Prostate gland (tissue), 2 donors: ENCODE data around the gene MCC. TPM values are rescaled to one million over a fixed set of nuclear protein-coding genes. Genes with fewer than 3 reads are reported as not detected.

Source experiments
- DNase-seq: peaks from one replicate; pipeline ENCODE4 v3.0.0-alpha.2; 2019; ENCODE audit warnings: low spot score
- H3K27ac ChIP-seq, 2 donors: fragments of 200-600 bp; sonication (generic); 2 replicates each; pipeline ENCODE4 v1.5.1; 2017 to 2019
- H3K27me3 ChIP-seq: fragments of 200-600 bp; sonication (generic); replicated peaks from 2 replicates; pipeline ENCODE4 v1.5.1; 2019; ENCODE audit not compliant: insufficient read depth
- H3K36me3 ChIP-seq, 2 donors: fragments of 200-600 bp; sonication (generic); 1 replicate in 1 of 2; 2 replicates in 1 of 2; pipeline versions ENCODE4 v1.5.1 to v1.8.1; 2017 to 2019
- H3K4me1 ChIP-seq: fragments of 200-600 bp; sonication (generic); replicated peaks from 2 replicates; pipeline ENCODE4 v1.5.1; 2019
- H3K4me3 ChIP-seq, 2 donors: fragments of 200-600 bp; sonication (generic); 2 replicates each; pipeline ENCODE4 v1.5.1; 2017 to 2019
- H3K9me3 ChIP-seq: fragments of 200-600 bp; sonication (generic); 2 replicates; pipeline ENCODE4 v1.5.1; 2017
- CTCF ChIP-seq, 4 experiments: fragments of 200-600 bp in 2 of 4; fragments of 450-650 bp in 2 of 4; sonication (generic) in 2 of 4; IDR thresholded peaks; 1 replicate in 3 of 4; 2 replicates in 1 of 4; pipeline ENCODE4 v1.5.1; 2016 to 2019; ENCODE audit warnings: antibody characterized with exemption in 4 of 4, mild to moderate bottlenecking in 2 of 4, moderate library complexity in 2 of 4
- POLR2A ChIP-seq: fragments of 450-650 bp; IDR thresholded peaks from one replicate; pipeline ENCODE4 v1.6.1; 2016; ENCODE audit warnings: antibody characterized with exemption, mild to moderate bottlenecking
- POLR2AphosphoS5 ChIP-seq: sonication (generic); formaldehyde crosslinking; IDR thresholded peaks from one replicate; pipeline ENCODE4 v1.6.1; 2017; ENCODE audit warnings: antibody characterized with exemption
- WGBS: methylation state at CpG from one replicate; pipeline ENCODE4 v1.1.5; 2018; 5-methylcytosine and 5-hydroxymethylcytosine counted together
- intact Hi-C: fragments of 100-400 bp; cut with DNase I; formaldehyde crosslinking; loops from one replicate; pipeline ENCODE4 v1.14.2; 2022
- total RNA-seq, 2 donors: library from RNA; depleted of rRNA; stranded (reverse); fragments of >200 nt; gene quantifications; one replicate each; pipeline ENCODE4 v1.1.0, GENCODE V29; 2016

Gene MCC
- total RNA-seq, 2 donors from 2014 or later, result 41.5 to 54.1 TPM

GRCh38 chr5:113038714-113039113 is 449.5 kb downstream of the MCC start:
- Histone ChIP-seq H3K4me1 (no peaks in the 10 kb centered on the region), H3K27ac (no peak overlapping the region), H3K4me3 (no peak overlapping the region), H3K36me3 (no peaks in the 10 kb centered on the region), H3K9me3 (no peaks in the 10 kb centered on the region), H3K27me3 (no peaks in the 10 kb centered on the region)
- 89% methylated on average over 9 of the region's 9 CpGs for WGBS
- DNase-seq, result no peak
- intact Hi-C loops, result no loop called here
- no peak for TF ChIP-seq CTCF (IDR thresholded peaks at IDR 0.05)
- TF ChIP-seq POLR2A, result no peak
- no peak for TF ChIP-seq POLR2AphosphoS5

- intact Hi-C loops, result no loop called here
- H3K36me3 ChIP-seq, result no peaks in the 10 kb centered on the region
- WGBS, result 100% methylated on average over 1 of the region's 1 CpG
- H3K27me3 ChIP-seq, result no peaks in the 10 kb centered on the region
- no peak for TF ChIP-seq POLR2A
- no peak for TF ChIP-seq CTCF (IDR thresholded peaks at IDR 0.05)
- no peak for TF ChIP-seq POLR2AphosphoS5
- no peak overlapping the region for H3K27ac ChIP-seq
- no peak for DNase-seq
- no peak overlapping the region for H3K4me3 ChIP-seq
- H3K9me3 ChIP-seq, result no peaks in the 10 kb centered on the region
- no peaks in the 10 kb centered on the region for H3K4me1 ChIP-seq
Observed at GRCh38 chr5:113038136-113038535, 450.1 kb downstream of the MCC start.

GRCh38 chr5:113036826-113037225 is 451.4 kb downstream of the MCC start:
- WGBS, result 89% methylated on average over 1 of the region's 1 CpG
- TF ChIP-seq POLR2A (no peak), POLR2AphosphoS5 (no peak), CTCF (IDR thresholded peaks at IDR 0.05) (no peak)
- H3K27me3 ChIP-seq, result no peaks in the 10 kb centered on the region

GRCh38 chr5:113036321-113036720 is 451.9 kb downstream of the MCC start:
- Histone ChIP-seq H3K27me3 (no peaks in the 10 kb centered on the region), H3K36me3 (no peaks in the 10 kb centered on the region), H3K4me3 (no peak overlapping the region), H3K9me3 (no peaks in the 10 kb centered on the region), H3K4me1 (no peaks in the 10 kb centered on the region), H3K27ac (no peak overlapping the region)
- WGBS, result 98% methylated on average over 4 of the region's 4 CpGs
- no peak for DNase-seq
- intact Hi-C loops, result no loop called here
- TF ChIP-seq POLR2A (no peak), POLR2AphosphoS5 (no peak), CTCF (IDR thresholded peaks at IDR 0.05) (no peak)

More at GRCh38 chr5:113036826-113037225, 451.4 kb downstream of the MCC start:
- no peaks in the 10 kb centered on the region for H3K36me3 ChIP-seq
- H3K9me3 ChIP-seq, result no peaks in the 10 kb centered on the region
- no peak for DNase-seq
- intact Hi-C loops, result no loop called here
- H3K27ac ChIP-seq, result no peak overlapping the region
- no peaks in the 10 kb centered on the region for H3K4me1 ChIP-seq
- H3K4me3 ChIP-seq, result no peak overlapping the region

GRCh38 chr5:113035096-113035495 is 453.2 kb downstream of the MCC start:
- TF ChIP-seq POLR2AphosphoS5, result no peak
- no peaks in the 10 kb centered on the region for H3K4me1 ChIP-seq
- DNase-seq, result no peak
- 91% methylated on average over 1 of the region's 1 CpG for WGBS
- H3K27me3 ChIP-seq, result no peaks in the 10 kb centered on the region
- no peak overlapping the region for H3K27ac ChIP-seq
- H3K36me3 ChIP-seq, result no peaks in the 10 kb centered on the region
- H3K4me3 ChIP-seq, result no peak overlapping the region
- H3K9me3 ChIP-seq, result no peaks in the 10 kb centered on the region
- intact Hi-C loops, result no loop called here
